Stimulated activated CD8-positive, alpha-beta memory T cell treated with anti-CD3 and anti-CD28 coated beads, Interleukin-4, amount 100 ng/mL, for 4 hours (primary cell): ENCODE data around the gene USP17L17.
"Not testable (repeated sequence)": the region's sequence is repeated elsewhere in the genome, so short reads cannot be mapped to it uniquely, and the experiment has no call there.

Experiments used
- DNase-seq, 2 donors: peaks; one replicate each; pipeline ENCODE4 v3.0.0-alpha.2; 2020; ENCODE audit warnings: low read depth in 2 of 2, low spot score in 1 of 2

USP17L17 gene

GRCh38 chr4:9243579-9243978 lies at the start of gene USP17L17:
USP17L17 (plus strand) TSS chr4:9243879; CDS start chr4:9243879, 0 bp downstream.
- DNase-seq, result not testable (repeated sequence)

- not testable (repeated sequence) for DNase-seq
Observed at GRCh38 chr4:9210357-9210756, 33.3 kb upstream of the USP17L17 start, which contains the start of gene USP17L10. USP17L10 (plus strand) TSS chr4:9210657; CDS start chr4:9210657, 0 bp downstream.

- not testable (repeated sequence) for DNase-seq
Observed at GRCh38 chr4:9214701-9215100, 29.0 kb upstream of the USP17L17 start.

GRCh38 chr4:9215105-9215504 lies 28.6 kb upstream of the USP17L17 start, which contains the start of gene USP17L11:
USP17L11 (plus strand) TSS chr4:9215405; CDS start chr4:9215405, 0 bp downstream.
- not testable (repeated sequence) for DNase-seq

- DNase-seq, result not testable (repeated sequence)
Observed at GRCh38 chr4:9219852-9220251, 23.8 kb upstream of the USP17L17 start, which contains the start of gene USP17L12. USP17L12 (plus strand) TSS chr4:9220152; CDS start chr4:9220152, 0 bp downstream.

GRCh38 chr4:9224596-9224995 lies 19.1 kb upstream of the USP17L17 start, which contains the start of gene USP17L13:
USP17L13 (plus strand) TSS chr4:9224896; CDS start chr4:9224896, 0 bp downstream.
- not testable (repeated sequence) for DNase-seq

GRCh38 chr4:9230249-9230648 lies 13.4 kb upstream of the USP17L17 start:
- not testable (repeated sequence) for DNase-seq

GRCh38 chr4:9234085-9234484 lies 9.6 kb upstream of the USP17L17 start, which contains the start of gene USP17L15:
USP17L15 (plus strand) TSS chr4:9234385; CDS start chr4:9234385, 0 bp downstream.
- DNase-seq, result not testable (repeated sequence)

- DNase-seq, result not testable (repeated sequence)
Observed at GRCh38 chr4:9238461-9238860, 5.2 kb upstream of the USP17L17 start.

GRCh38 chr4:9247953-9248680 lies 4.4 kb downstream of the USP17L17 start, which contains the start of gene USP17L18:
USP17L18 (plus strand) TSS chr4:9248630; CDS start chr4:9248630, 0 bp downstream.
- DNase-seq, result peak in 1 of 2 donors; percentile 0

GRCh38 chr4:9253078-9253477 lies 9.4 kb downstream of the USP17L17 start, which contains the start of gene USP17L19:
USP17L19 (plus strand) TSS chr4:9253378; CDS start chr4:9253378, 0 bp downstream.
- not testable (repeated sequence) for DNase-seq

- not testable (repeated sequence) for DNase-seq
Observed at GRCh38 chr4:9257824-9258223, 14.1 kb downstream of the USP17L17 start, which contains the start of gene USP17L20. USP17L20 (plus strand) TSS chr4:9258124; CDS start chr4:9258124, 0 bp downstream.

GRCh38 chr4:9262572-9262971 lies 18.9 kb downstream of the USP17L17 start, which contains the start of gene USP17L21:
USP17L21 (plus strand) TSS chr4:9262872; CDS start chr4:9262872, 0 bp downstream.
- not testable (repeated sequence) for DNase-seq

GRCh38 chr4:9267319-9267718 lies 23.6 kb downstream of the USP17L17 start, which contains the start of gene USP17L22:
USP17L22 (plus strand) TSS chr4:9267619; CDS start chr4:9267619, 0 bp downstream.
- DNase-seq, result not testable (repeated sequence)

- peak in 1 of 2 donors; percentile 3 for DNase-seq
Observed at GRCh38 chr4:9271719-9272118, 28.0 kb downstream of the USP17L17 start.
